Panc1 (cell line): ENCODE data around the gene AHCY.

Source experiments
- CTCF ChIP-seq: fragments of 450-650 bp; IDR thresholded peaks from 2 replicates; pipeline ENCODE4 v1.5.1; 2017; ENCODE audit warnings: mild to moderate bottlenecking
- REST ChIP-seq, 2 experiments: IDR thresholded peaks; 2 replicates each; pipeline ENCODE4 v1.6.1; 2011 to 2012; ENCODE audit warnings: low read depth in 2 of 2, control low read depth in 1 of 2, low read length in 1 of 2, mild to moderate bottlenecking in 1 of 2, moderate library complexity in 1 of 2; ENCODE audit not compliant: insufficient read depth in 1 of 2

- TF ChIP-seq CTCF (no peak), REST (IDR thresholded peaks at IDR 0.05; ENCODE audit: insufficient read depth in 1 of 2, low read depth in 2 of 2, low read length in 1 of 2) (no peak)
Observed at GRCh38 chr20:34347571-34347970, 44.4 kb upstream of the AHCY start.
